NT2/D1 (cell line): Measurements from ENCODE around the gene PSEN2.

Source experiments
- YY1 ChIP-seq: IDR thresholded peaks from 2 replicates; pipeline ENCODE4 v1.6.1; 2011; ENCODE audit not compliant: insufficient read length, insufficient read depth
- ZNF274 ChIP-seq: IDR thresholded peaks from 2 replicates; pipeline ENCODE4 v1.6.1; 2011; ENCODE audit warnings: mild to moderate bottlenecking, low read depth, low read length

DNA sequence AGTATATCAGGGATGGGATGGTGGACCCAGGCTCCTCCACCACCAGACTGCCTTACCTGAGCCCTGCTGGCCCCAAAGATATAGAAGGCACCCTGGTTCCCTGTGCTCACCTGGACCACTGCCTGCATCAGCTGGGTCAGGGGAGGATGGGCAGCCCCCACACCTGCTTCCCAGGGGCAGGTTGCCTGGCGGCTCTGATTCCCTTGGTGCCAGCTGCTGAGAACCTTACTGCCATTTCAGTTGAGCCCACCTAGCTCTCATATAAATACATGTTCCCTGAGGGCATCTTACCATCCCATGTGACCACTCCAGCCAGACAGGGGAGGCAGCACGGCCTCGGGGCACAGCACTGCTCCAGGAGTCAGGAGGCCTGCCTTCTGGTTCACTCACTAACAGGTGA, 24.4 kb downstream of the PSEN2 start:
- TF ChIP-seq YY1 (no peak), ZNF274 (no peak)
